H4 (cell line): Measurements from ENCODE around the gene DNMT3B. TPM values are rescaled to one million over a fixed set of nuclear protein-coding genes. Genes with fewer than 3 reads are reported as not detected.

Experiments used
- DNase-seq: peaks from one replicate; pipeline ENCODE4 v3.0.0-alpha.2; 2015; ENCODE audit warnings: low spot score
- total RNA-seq: library from RNA; depleted of rRNA; stranded (reverse); fragments of >200 nt; shearing (Covaris generic); gene quantifications from 2 replicates; pipeline ENCODE4 v1.2.3, GENCODE V29; 2014

Gene DNMT3B
- total RNA-seq, 1 experiment from 2014 or later: 5.4 TPM

DNA sequence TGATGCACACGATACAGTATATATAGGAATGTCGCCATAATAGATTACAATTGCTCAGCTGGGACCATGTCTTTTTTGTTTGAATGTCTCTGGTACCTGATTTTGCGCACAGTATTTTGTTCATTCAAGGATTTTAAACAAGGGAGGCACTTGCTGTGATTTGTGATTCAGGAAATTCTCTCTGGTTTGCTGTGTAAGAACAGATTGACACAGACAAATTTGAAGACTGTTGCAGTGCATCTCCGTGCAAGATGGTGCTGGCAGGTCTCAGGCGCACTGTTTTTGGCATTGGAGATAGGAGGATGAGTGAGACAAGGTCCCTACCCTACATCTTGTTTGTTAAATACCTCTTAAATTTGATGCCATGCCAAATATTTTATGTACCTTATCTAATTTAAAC, 60.0 kb downstream of the DNMT3B start:
- DNase-seq: no peak

DNA sequence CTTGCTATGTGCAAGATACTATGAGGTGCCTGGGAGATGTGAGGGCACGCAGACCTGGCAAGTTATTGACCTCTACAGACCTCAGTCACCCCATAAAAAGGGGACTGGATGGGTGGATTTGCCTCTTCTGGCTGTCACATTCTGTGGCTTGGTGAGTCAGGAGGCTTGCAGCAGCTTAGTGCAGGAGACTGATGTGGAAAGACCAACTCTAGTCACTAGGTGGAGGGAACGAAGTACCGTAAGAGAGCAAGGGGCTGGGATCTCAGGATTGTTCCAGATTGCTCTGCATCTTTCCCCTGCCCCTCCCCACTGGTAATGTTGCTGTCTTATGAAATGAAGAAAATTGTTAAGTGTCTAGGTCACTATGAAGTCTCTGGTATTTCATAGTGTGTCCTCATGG, 60.9 kb downstream of the DNMT3B start:
- DNase-seq: peak; percentile 29

DNA sequence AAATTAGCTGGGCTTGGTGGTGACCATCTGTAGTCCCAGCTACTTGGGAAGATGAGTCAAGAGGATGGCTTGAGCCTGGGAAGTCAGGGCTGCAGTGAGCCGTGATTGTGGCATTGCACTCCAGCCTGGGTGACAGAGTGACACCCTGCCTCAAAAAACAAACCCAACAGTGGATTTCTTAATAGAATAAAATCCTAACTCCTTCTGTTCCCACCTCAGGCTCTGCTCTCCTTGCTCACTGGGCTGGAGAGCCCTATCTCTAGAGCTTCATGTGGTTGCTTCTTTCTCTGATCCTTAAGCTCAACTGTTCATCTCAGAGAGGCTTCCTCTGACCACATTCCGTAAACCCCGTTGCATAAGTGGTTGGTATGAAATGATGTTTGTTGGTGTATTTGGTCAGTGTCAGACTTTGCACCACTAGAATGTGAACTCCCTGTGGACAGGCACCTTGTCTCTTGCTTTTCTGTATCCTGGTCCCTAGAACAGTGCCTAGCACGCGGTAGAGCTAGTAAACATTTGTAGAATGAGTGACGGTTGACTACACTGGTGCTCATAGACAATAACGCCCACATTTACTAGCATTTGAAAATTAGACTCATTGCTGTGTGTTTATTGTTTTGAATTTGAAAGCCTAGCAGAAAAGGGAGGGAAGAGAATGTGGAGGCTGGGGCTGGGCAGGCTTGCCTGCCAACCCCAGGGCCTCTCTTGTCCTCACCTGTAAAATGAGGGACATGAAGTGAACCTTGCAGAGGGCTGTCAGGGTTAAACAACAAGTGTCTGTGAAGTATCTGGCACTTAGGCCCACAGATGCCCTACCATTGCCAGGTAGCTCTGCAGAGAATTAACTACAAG, 61.8 kb downstream of the DNMT3B start:
- no peak for DNase-seq

DNA sequence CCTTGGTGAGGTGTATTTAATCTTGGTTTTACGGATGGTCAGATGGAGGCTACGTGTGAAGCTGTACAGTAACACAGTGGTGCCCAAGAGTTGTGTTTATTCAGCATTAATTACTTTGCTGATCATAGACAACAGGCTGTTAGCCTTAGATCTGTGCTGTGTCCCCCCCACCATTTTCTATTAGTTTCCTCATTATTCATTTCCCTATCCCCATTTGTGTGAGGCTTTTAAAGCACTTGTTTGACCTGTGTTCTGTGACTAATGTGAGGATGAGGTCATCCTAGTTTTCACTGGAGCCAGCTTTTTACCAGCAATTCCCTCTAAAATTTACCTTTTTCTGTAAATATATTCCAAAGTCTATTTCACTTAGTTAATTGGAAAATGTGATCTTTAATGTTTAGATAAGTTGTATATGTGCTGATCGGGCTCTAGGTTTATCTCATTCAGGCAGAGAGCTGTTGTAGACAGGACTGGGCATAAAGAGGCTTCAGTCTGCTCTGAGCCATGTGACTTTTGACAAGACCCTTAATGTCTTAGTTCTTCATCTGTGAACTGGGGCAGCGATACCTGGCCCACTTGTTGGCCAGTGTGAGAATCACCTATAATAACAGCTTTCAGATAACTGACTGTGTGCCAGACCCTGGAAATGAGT, 66.0 kb downstream of the DNMT3B start:
- DNase-seq: no peak

DNA sequence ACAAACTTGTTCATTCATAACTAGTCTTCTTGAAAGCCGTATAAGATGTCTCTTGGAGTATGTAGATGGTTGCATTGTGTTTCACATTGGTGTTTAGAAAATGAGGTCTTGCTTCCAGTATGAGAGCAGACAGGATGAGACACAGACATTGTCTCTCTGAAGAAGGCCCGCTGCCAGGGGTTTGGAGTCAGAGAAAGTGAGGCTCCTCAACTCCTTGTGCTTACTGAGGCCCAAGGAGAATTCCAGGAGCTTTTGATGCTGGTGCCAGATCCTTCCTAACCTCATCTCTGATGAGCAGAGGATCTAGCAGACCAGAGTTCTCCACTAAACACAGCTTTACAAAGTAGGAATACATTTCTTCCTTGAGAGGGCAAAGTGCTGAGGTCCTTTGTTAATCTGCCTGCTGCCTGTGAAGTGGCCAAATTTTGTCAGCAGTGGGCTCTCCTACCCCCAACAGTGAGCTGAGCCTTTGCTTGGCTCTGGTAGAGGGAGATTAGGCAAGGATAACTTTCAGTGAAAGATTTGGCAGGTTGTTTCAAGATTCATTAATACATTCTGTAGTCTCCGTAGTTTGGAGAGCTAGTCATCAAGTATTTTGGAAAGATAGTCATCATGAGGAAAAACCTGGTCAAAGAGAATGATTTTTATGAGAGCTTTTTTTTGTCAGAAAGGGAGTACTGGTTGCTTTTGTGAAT, 67.3 kb downstream of the DNMT3B start:
- DNase-seq: no peak

DNA sequence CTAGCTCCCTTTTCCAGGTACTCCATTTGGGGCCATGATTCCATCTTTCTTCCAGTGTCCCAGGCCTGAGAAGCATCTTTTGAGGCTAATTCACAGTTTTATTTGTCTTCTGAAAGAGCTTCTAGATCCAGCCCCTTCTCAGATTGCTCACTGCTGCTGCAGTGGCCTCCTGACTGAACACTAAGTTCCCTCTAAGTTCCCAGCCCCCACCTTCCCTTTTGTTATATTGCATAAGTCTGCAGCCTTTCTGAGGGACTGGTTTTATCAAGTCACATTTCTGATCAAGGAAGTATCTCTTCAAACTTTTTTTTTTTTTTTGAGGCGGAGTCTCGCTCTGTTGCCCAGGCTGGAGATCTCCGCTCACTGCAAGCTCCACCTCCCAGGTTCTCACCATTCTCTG, 68.3 kb downstream of the DNMT3B start:
- DNase-seq: no peak

DNA sequence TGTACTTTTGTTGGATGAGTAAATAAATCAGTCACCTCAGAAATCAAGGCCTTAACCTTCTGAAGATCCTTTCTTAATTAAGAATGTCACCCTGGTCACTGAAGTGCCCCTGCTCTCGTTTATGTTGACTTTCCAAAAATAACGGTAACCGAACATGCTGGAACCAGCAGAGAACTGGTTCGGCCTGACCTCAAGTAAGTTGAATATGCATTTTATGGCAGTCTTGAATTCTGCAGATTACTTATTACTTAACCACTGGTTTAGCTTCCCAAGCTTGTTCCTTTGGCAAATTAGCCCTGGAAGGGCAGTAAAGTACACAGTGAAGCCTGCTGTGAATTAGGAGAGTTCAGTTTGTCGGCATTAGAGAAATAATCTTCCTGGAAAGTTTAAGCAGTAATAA, 69.8 kb downstream of the DNMT3B start:
- no peak for DNase-seq

DNA sequence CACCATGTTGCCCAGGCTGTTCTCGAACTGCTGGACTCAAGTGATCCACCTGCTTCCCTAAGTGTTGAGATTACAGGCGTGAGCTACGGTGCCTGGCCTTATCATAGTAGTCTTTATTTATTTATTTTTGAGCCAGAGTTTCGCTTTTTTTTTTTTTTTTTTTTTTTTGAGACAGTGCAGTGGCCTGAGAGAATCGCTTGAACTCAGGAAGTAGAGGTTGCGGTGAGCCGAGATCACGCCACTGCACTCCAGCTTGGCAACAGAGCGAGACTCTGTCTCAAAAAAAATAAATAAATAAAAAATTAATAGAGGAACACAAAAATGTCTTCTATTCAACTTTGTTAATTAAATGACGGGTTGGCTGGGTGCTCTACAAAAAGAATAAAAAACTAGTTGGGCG, 70.5 kb downstream of the DNMT3B start:
- DNase-seq: no peak

DNA sequence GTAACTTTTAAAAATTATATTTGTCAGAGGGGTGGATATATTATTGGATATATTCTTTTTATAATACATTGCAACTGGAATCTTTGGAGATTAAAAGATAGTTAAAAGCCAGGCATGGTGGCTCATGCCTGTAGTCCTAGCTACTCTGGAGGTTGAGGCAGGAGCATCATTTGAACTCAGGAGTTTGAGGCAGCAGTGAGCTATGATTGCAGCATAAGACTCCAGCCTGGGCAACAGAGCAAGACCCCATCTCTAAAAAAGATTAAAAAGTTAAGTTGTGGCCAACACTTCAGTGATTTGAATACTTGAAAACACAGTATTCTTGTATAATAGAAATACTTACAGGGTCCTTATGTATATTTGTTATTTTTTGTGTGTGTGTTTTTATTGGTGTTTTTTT, 72.8 kb downstream of the DNMT3B start:
- DNase-seq: no peak

DNA sequence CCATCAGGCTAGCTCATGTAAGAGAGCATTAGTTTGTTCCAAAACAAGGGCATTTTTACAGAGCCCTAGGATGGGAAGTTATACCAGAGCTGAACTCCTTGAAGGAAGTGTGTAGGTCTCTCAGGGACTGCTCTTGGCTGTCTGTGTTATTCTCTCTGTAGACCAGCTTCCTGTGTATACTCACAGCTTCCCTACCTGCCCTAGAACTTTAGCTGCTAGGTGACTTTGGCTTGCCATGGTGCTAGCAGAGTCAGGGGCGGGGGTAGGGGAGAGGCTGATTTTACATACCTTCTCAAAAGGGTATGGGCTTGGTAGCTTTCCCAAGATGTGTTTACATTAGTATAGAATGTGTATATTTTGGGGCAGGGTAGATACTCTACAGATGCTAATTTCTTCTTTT, 75.0 kb downstream of the DNMT3B start:
- no peak for DNase-seq

DNA sequence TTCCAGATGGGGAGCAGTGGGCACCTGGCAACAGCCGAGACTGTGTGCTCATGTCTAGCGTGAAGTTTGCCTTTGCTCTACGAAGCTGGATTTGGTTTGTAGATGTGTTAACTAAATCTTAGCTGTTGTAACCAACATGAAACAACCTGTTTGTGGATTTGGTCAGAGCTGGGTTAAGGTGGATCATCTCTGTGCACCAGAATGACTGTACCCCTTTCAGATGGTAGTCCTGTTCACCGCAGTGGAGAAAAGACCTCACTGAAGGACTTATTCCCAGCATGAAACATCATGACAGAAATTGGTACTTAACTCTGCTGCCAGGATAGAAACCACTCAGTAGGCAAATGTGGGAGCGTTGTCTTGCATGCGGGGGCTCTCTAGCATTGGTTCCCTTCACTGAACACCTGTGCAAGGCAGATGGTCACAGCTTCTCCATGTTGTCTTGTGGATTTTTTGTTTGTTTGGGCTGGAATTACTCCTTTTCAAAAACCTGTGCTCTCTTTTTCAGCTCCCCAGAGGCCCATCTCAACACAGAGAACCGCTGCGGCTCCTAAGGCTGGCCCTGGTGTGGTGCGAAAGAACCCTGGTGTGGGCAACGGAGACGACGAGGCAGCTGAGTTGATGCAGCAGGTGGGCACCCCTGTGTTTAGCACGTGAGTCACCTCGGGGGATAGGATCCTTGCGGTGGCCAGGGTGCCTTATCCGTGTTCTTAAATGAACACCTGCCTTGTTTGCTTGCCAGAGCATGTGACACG, 77.2 kb downstream of the DNMT3B start:
- DNase-seq: no peak

DNA sequence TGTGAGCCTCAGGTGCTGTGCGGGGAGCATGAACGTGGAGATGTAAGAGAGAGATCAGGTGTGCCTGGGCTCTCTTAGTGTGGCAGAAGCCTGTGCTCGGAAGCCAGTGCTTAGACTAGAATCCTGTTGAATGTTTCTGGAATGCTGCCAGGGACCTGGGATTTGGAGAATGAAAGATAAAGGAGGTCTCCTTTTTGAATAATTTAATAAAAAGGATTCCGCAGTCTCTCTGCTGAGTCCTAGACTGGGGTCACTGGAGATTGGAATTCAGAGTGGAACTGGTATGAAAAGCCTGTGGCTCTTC, 77.7 kb downstream of the DNMT3B start:
- DNase-seq: no peak

DNA sequence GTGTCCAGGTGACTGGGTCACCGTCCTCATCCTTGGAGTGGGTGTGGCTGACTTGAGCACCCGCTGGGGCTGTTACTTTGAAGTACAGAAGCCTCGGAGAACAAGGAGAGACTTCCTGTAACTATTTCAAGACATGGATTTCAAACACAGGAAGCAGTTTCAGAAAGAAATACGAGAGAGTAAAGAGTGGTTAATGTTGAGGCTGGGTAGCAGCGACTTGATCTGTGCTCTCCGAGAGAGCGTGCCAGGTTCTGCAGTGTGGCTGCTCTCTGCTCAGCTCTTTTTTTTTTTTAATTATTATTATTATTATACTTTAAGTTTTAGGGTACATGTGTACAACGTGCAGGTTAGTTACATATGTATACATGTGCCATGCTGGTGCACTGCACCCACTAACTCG, 79.0 kb downstream of the DNMT3B start:
- DNase-seq: no peak

DNA sequence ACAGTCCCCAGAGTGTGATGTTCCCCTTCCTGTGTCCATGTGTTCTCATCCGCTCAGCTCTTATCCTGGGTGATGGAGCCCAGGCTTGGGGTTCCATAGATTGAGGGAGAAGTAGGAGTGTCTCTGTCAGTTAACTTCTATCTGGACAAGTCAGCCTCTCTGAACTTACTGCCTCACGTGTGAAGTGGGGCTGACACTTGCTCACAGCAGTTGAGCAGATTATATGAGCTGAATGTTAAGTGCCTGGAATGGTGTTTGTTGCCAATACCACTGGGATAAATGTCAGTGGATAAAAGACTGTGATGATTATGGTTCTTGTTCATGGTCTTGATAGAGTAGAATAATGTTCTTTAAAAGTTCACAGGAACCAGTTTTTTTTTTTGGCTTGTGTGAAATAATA, 79.4 kb downstream of the DNMT3B start:
- no peak for DNase-seq

DNA sequence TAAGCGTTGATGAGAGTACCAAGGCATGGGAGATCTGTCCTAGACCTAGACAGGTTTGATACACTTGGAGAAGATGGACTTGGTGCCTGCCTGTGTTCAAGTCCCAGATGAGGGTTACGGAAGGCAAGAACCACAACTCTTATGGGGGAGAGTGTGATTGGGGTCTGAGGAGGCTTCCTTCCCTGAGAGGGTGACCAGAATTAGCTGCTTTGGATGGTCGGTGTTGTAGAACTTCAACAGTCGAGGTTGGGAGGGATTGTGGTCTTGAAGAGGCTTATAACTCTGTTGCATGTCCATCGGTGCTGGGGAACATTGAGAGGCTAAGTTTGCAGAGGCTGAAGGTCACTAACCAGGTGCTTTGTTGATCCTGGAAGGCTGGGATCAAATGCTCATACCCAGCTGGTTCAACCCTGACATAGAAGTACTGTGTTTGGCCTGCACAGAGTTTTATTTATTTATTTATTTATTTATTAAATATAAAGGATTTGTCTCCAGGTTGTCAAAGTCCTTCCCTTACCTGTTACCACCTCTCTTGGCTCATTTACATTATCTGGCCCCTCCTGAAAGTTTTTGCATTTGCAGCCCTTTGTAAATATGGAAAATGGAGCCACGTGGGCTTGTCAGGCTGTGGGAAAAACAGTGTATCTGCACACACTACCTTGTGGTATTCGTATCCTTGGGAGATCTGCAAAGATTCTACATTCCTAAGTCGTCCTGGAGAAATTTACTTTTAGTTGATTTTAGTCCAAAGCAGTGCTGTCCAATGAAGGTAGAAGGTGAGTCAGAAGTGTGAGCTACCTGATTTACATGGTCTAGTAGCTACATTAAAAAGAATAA, 80.7 kb downstream of the DNMT3B start:
- DNase-seq: no peak

DNA sequence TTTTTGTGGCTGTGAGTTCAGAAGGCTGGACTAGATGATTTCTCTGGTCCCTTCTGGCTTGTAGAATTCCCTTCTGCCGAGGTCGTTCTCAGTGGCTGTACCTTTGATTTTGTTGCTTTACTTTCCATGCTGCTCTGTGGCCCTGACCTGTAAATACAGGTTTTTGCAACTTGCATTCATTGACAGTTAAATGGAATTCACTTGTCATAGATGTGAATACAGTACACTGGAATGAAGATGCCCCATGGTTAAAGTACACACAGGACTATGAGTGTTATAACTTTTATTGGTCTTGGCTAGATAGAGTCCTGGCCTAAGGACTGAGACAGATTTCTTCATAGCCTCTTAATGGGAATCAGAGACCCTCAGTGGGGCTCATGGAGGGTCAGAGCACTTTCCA, 83.6 kb downstream of the DNMT3B start:
- no peak for DNase-seq

DNA sequence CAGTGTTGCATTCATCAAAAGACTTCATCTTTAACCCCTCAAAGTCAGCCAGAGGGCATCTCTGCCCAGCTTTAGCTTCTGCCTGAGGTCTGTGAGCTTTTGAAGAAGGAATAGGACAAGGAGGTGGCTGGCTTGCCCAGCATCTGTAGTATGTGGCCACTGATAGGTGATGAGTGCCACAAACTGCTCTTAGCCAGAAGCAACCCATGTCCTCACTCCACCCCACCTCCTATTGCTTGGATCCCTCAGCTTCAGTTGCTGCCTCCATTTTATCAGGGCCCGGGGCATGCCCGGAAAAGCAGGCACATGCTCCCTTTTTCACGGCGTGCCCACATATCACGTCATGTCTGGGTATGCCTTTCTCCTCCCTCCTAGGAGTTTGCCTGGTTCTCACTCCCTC, 84.7 kb downstream of the DNMT3B start:
- no peak for DNase-seq

DNA sequence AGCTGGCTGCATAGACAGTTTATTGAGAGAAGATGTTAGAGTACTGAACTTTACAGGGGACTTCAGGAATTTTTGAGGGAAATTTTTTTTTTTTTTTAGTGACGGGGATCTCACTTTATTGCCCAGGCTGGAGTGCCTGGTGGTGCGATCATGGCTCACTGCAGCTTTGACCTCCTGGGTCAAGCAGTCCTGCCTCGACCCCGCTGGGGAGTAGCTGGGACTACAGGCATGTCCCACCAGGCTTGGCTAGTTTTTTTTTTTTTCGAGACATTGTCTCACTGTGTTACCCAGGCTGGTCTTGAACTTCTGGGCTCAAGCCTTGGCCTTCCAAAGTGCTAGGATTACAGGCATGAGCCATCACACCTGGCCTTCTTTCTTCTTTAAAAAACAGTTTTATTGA, 85.8 kb downstream of the DNMT3B start:
- no peak for DNase-seq

DNA sequence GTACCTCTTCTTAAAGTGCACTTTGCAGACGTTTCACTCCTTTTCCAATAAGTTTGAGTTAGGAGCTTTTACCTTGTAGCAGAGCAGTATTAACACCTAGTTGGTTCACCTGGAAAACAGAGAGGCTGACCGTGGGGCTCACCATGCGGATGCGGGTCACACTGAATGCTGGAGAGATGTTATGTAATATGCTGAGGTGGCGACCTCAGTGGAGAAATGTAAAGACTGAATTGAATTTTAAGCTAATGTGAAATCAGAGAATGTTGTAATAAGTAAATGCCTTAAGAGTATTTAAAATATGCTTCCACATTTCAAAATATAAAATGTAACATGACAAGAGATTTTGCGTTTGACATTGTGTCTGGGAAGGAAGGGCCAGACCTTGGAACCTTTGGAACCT, 86.7 kb downstream of the DNMT3B start:
- DNase-seq: no peak

DNA sequence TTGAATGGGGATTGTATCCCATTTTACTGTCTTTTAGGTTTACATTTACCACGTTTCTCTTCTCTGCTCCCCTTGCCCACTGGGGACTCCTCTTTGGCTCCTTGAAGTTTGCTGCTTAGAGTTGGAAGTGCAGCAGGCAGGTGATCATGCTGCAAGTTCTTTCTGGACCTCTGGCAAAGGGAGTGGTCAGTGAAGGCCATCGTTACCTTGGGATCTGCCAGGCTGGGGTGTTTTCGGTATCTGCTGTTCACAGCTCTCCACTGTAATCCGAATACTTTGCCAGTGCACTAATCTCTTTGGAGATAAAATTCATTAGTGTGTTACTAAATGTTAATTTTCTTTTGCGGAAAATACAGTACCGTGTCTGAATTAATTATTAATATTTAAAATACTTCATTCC, 87.4 kb downstream of the DNMT3B start:
- DNase-seq: no peak

DNA sequence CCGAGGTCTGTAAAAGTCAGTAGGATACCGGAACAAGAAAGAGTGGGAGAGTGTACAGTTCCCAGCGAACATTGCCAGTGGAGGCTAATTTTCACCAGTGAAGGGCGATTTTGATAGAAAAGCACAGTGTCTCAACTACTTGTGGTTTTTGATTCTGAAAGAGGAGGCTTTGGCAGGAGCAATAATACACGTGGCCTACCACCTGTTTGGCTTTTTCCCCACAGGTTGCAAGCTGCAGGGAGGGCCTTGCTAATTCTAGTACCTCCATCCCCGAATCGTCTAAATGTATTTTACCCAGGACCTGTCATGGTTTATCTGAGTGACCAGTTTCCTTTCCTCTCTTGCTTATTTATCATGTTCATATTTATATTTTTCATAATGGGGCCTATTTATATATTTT, 93.2 kb downstream of the DNMT3B start:
- no peak for DNase-seq

DNA sequence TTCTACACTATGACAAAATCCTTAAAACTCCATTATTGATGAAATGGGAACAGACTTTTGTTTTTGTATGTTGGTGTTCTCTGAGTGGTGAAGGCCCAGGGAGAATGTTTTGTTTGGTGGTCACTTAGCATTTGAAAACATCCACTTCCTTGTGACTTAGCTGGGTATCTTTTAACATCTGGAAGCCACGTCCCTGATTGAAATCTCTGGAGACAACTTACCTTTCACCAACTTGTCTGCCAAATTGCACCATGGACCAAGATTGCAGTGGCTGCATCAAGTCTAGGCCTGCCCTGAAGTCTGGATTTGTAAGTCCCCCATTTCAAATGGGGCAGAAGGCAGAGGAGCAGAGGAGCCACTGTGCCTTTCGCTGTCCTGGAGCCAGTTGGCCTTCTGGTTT, 96.0 kb downstream of the DNMT3B start:
- DNase-seq: no peak
